NCI-H2196 (cell line): ENCODE results near the gene IFNB1.

Source experiments
- DNase-seq: peaks from one replicate; lab custom pipeline; 2025; ENCODE audit not compliant: unreplicated experiment; lab: John Stamatoyannopoulos, UW

Gene IFNB1

DNA sequence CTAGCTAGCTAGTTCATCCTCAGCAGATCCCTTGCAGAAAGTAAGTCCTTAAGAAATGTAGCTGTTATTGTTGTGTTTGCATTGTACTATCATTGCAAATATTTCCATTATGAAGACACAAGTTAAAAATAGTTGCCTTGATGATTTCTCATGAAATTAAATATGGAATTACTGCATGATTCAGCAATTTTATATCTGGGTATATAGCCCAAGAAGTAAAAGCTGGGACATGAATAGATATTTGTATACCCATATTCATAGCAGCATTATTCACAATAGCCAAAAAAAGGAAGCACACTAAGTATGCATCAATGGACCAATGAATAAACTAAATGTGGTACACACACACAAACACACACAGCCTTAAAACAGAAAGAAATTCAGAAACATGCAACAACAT is 6.8 kb downstream of the IFNB1 start:
- no peak for DNase-seq

GRCh38 chr9:21070171-21070571 is 7.6 kb downstream of the IFNB1 start:
- no peak for DNase-seq

DNA sequence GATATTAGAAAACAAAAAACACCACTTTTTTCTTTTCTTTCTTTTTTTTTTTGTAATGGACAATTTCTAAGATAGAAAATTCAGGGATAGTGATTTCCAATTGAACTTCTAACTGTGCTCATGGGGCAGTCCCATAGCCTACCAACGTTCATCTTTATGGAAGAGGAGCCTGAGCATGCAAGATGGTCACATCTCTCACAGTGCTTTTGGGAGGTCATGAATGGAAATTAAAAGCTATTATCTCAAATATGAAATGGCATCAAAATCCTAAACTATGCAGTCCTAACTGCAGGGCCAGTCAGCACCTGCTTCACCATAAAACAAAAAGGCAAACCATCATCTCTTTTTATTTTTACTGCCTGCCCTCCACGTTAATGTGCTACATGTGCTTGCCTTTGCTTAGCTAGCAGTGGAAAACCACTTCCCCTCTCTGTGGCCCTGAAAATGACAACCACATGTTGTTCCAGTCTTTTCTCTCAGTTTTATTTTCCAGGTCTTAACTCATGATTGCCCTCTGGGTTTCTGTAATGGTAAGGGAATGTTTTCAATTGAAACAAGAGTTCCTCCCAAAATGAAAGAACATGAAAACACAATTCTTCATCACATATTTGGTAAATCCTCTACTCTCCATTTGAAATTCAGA is 16.7 kb downstream of the IFNB1 start:
- no peak for DNase-seq

DNA sequence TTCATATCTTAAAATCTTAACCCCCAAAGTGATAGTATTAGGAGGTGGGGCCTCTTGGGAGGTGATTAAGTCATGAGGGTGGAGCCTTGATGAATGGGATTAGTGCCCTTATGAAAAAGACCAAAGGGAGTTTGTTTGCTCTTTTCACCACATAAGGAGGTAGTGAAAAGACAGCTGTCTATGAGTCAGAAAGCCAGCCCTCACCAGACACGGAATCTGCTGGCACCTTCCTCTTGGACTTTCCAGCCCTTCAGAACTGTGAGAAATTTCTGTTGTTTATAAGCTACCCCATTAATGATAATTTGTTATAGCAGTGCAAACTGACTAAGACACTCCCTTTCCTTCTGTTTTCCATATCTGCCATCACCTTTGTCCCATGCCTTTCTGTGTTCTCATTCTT is 20.8 kb downstream of the IFNB1 start:
- DNase-seq: peak; percentile 13

- no peak for DNase-seq
Measured at GRCh38 chr9:21053851-21054250, 23.9 kb downstream of the IFNB1 start.

- no peak for DNase-seq
Measured at GRCh38 chr9:21047281-21047691, 30.5 kb downstream of the IFNB1 start.

- DNase-seq: no peak
Measured at GRCh38 chr9:21043841-21044240, 33.9 kb downstream of the IFNB1 start.

DNA sequence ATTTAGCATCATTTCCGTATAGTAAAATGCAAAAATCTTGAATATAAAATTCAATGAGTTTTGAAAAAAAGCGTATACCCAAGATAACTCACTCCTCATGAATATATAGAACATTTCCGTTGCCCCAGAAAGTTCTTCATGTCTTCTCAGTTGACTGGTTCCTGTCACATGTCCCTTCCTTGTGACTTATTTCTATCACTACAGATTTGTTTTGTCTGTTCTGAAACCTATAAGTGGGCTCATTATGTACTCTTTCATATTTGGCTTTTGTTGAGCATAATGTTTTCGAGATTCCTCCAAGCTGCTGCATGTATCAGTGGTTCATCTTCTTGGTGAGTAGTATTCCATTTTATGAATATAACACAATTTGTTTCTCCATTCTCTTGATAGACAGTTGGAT is 35.3 kb downstream of the IFNB1 start:
- DNase-seq: no peak

DNA sequence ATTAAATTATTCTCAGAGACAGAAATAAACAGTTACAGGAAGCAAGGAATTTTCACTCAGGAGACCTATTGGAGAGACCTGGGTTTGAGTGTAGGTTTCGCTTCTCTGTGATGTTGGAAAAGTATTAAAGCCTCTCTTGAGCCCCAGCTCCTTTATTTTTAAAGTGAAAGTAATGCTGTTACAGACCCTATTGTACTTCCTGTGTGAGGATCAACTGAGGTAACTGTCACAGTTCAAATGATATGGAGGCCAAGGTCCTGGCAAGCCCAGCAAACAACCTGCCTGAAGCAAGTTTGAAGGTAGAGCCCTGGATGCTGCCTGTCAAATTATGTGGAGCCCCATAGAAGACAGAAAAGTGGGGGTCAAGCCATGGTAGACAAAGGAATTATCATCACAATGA is 38.4 kb downstream of the IFNB1 start:
- no peak for DNase-seq

DNA sequence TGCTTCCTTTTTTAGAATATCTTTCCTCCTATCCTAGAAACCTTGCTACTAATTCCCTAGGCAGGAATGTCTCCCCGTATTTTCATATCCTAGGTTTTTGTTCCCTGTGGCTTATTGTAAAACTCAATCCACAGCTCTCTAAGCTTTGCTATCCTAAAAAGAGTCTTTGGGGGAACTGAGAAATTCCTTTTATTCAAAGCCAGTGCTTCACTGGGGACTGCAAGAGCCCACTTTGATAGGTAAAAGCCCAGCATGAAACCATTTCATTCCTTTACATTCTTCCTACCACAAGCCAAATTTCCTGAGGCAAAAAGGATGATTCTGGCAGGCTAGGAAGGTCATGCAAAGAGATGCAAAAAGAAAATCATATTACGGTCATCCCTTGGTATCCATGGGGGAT is 40.5 kb downstream of the IFNB1 start:
- no peak for DNase-seq

- DNase-seq: no peak
Measured at GRCh38 chr9:21031808-21032183, 45.9 kb downstream of the IFNB1 start.

- DNase-seq: no peak
Measured at GRCh38 chr9:21031091-21031807, 46.5 kb downstream of the IFNB1 start, which contains the start of gene HACD4. TSS of gene HACD4 (minus strand) at chr9:21031640. CDS start at chr9:21031590, 50 bp downstream.

DNA sequence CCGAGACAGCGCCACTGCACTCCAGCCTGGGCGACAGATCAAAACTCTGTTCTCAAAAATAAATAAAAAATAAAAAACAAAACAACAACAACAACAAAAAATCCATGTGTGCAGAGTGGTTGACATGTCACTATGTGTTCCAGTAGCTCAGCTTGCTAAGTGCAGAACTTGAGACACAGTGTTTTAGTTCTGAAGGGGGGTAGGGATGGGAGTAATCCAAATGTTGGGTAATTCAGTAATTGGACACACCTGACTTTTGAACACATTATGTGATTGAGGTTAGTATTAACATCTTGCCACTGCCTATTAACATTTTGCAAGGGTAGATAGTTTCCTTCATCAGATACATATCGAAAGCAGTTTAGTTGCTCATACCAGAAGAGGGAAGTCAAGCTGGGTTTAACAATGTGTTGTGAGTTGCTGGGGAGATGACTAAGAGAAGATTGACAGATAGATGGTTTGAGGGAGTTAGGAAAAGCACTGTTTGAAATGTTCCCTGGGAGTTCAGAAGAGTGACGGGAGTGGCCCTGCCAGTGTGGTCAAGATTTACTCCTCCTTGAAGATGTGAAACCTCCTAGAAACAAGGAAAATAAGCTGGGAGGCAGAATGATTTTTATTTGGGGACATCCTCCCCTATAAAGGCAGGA is 47.2 kb downstream of the IFNB1 start:
- no peak for DNase-seq

DNA sequence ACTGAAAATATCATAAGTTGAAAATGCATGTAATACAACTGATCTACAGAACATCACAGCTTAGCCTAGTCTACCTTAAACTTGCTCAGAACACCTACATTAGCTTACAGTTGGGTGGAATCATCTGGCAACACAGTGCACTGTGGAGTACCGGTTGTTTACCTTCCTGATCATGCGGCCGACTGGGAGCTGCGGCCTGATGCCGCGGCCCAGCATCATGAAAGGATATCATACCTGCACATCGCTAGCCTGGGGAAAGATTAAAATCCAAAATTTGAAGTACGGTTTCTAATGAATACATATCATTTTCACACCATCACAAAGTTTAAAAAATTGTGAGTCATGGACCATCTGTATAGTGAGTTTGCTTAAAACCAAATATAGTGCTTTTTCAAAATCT is 48.1 kb downstream of the IFNB1 start:
- no peak for DNase-seq

GRCh38 chr9:21028466-21028865 is 49.3 kb downstream of the IFNB1 start:
- DNase-seq: no peak

DNA sequence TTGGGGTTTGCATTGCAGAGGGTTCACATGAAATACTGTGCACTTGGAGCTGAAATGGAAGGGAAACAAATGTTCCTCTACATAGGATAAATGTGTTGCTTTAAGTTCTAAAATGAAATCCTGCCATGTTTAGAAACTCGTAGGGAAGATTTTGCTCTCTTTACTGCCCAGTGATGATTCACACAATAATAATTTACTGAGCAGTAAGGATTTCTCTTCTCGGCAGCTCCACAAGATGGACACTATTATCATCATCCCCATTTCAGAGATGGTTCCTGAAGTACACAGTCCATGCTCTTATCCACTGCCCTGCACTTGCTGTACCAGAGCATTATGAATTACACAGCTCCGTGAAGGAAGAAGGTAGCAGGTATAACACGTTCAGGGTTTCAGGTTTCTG is 50.4 kb downstream of the IFNB1 start:
- no peak for DNase-seq
